Activated CD8-positive, alpha-beta memory T cell treated with anti-CD3 and anti-CD28 coated beads, Interleukin-2, amount 50 U/mL, for 4 hours (primary cell): ENCODE results near the gene CNTNAP2.
"Not testable (repeated sequence)": the region's sequence is repeated elsewhere in the genome, so short reads cannot be mapped to it uniquely, and the experiment has no call there.

Experiments
- DNase-seq: peaks from one replicate; pipeline ENCODE4 v3.0.0-alpha.2; 2020

CNTNAP2 gene

GRCh38 chr7:146172112-146172511, 55.5 kb downstream of the CNTNAP2 start:
- no peak for DNase-seq

DNA sequence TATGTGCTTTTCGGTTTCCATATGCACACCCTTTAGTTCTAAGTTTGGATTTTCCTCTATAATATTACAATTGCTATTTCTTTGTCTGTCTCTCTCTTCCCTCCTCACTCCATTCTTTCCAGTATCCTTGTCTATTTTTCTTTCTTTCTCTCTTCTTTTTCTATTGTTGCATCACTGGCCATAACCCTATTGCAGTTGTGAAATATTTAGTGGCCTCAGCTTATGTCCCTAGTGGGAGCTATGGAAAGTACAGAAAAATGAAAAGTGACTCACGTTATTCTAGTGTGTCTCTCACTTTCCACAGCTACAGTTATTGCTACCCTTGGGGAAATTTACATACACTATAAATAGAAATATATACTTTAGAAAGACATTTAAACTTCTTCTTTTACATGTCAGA, 59.1 kb downstream of the CNTNAP2 start:
- DNase-seq = no peak

DNA sequence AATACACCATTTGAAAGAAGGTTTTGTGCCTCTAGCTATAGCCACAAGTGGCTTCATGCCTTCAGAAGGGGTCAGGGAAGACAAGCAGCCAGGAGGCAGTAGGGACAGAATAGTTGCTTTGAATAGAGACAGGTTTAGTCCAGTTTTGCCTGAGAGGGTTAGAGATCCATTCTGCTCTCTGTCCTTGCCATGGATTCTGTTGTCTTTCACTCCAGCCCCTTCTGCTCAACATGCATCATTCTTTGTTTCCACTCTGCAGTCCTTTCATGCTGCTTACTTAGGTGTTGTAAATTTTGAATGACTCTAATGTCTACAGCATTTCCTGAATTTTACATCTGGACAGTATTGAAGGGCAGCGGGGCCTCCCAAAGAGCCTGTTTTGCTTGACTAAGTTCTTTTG, 60.3 kb downstream of the CNTNAP2 start:
- DNase-seq = no peak

- no peak for DNase-seq
Measured at GRCh38 chr7:146177301-146177700, 60.7 kb downstream of the CNTNAP2 start.

- DNase-seq = no peak
Measured at GRCh38 chr7:146185844-146186243, 69.2 kb downstream of the CNTNAP2 start.

DNA sequence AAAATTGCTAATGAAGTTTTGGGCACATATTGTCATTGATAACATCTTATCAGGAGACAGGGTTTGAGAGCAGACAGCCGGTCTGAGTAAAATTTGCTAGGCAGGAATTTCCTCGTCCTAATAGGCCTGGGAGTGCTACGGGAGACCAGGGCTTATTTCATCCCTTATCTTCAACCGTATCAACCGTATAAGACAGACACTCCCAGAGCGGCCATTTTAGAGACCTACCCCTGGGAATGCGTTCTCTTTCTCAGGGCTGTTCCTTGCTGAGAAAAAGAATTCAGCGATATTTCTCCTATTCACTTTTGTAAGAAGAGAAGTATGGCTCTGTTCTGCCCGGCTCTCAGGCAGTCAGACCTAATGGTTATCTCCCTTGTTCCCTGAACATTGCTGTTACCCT, 74.8 kb downstream of the CNTNAP2 start:
- DNase-seq = not testable (repeated sequence)

GRCh38 chr7:146201945-146202344, 85.3 kb downstream of the CNTNAP2 start:
- DNase-seq = no peak

GRCh38 chr7:146206270-146206669, 89.7 kb downstream of the CNTNAP2 start:
- no peak for DNase-seq

DNA sequence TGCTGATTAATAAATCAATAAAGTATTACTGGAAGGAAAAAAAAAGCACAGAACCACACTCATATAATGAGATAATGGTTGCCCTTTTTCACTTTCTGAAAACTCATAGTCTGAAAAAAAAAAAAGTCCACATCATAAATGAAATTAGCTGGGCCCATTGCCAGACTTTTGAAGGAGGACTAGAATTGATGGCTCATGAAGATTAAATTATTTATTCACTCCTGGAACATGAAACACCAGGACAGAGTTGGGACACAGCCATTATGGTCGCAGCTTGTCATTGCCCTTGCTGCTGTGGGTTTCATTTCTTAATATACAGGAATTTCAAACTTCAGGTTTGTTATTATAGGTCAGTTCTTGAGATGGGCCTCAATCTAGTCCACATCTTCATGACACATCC, 91.9 kb downstream of the CNTNAP2 start:
- DNase-seq = no peak

- no peak for DNase-seq
Measured at GRCh38 chr7:146214842-146215241, 98.2 kb downstream of the CNTNAP2 start.

DNA sequence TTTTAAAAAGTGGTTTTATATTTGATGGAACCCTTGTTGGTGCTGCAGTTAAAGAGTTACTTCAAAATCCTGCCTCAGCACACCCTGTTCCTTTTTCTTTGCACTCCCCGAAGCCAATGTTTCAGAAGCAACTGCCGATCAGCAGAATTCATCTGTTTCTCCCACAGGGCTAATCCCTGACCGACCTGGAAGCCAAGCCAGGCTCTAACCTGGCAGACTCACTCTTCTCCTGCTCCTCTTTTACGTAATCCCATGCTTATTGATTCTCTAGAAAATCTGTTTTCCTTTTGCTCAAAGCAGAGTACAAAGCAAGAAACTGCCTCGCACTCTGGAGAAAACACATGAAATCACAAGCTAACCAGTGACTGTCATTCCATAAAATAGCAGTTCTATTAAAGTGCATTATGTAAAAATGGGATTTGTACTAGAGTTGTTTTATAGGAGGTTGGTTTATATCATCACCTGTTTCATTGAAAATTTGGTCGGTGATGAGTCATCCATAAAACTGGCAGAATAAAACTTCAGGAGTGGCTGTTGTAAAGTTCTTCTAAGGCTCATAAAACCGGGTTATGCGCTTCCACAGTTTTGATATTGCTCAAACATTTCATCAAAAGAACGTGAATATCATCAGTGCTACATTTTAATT, 99.9 kb downstream of the CNTNAP2 start:
- no peak for DNase-seq

GRCh38 chr7:146223851-146224250, 107.2 kb downstream of the CNTNAP2 start:
- no peak for DNase-seq

DNA sequence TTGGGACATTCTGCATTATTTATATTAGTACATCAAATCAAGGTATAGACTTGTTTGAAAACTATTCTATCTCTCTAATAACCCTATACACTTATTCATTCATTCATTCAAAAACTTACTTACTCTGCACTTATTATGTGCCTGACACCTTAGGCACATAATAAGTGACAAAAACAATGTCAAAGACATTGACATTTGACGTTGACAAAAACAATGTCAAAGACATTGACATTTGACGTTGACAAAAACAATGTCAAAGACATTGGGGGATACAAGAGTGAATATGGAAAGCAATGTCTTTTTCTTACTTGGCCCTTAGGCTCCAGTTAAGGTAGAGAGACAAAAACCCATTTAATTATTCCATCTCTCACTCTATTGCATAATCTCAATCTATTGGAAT, 116.0 kb downstream of the CNTNAP2 start:
- no peak for DNase-seq

DNA sequence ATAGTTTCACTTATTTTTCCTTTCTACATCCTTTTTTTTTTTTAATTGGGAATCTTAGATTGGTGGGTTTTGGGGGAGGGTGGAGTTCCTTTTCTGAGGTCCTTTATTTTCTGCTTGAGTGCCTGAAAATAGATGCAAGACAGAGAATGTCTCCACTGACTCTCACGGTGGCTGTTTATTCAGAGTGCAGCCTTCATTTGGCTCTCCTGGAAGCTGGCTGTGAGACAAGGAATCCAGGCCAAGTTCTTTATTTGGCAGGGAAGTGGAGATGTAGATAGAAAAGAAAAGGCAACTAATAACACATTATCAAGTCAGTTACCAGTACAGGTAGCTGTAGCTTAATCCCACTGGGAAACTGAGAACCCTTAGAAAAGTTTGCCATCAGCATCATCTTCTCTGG, 118.6 kb downstream of the CNTNAP2 start:
- DNase-seq = no peak

DNA sequence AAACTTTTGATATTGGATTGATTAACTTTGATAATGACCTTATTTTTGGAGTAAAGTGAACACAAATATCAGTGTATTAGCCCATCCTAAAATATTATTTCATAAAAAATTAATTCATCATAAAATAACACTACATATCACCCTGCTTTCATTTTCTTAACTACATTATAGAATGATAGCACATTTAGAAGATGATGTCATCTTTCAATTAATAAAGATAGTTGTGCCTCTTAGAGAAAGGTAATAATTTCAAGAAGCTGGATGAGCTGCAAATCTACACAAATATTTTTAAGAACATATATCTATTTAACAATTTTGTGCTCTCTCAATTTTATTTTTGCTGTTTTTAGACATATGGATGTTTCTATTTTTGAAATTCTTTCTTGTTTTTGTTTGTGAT, 126.1 kb downstream of the CNTNAP2 start:
- DNase-seq = no peak

GRCh38 chr7:146247991-146248390, 131.4 kb downstream of the CNTNAP2 start:
- DNase-seq = not testable (repeated sequence)

DNA sequence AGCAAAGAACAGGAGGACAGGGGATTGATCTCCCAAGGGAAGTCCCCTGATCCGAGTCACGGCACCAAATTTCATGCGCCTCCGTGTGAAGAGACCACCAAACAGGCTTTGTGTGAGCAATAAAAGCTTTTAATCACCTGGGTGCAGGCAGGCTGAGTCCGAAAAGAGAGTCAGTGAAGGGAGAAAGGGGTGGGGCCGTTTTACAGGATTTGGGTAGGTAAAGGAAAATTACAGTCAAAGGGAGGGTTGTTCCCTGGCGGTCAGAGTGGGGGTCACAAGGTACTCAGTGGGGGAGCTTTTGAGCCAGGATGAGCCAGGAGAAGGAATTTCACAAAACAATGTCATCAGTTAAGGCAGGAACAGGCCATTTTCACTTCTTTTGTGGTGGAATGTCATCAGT, 132.1 kb downstream of the CNTNAP2 start:
- not testable (repeated sequence) for DNase-seq

DNA sequence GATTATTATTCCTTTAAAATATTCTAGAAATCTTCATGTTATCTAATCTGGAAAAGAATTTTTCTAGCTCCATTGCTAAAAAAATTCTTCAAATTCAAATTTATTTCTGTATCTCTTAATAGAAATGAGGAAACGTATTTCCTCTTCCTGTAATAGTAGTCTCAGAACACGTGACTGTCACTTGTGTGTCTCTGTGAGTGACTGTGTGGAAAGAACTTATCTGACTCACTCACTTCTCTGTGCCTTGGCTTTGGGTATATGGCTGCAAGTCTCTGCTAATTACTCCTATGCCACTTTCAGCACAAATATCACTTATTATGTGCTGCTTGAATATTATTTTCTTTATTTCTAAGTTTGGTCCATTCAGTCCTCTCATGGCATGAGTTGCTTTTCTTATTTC, 132.7 kb downstream of the CNTNAP2 start:
- no peak for DNase-seq

- DNase-seq = no peak
Measured at GRCh38 chr7:146255609-146256008, 139.0 kb downstream of the CNTNAP2 start.

- no peak for DNase-seq
Measured at GRCh38 chr7:146262527-146262926, 145.9 kb downstream of the CNTNAP2 start.

GRCh38 chr7:146276888-146277287, 160.3 kb downstream of the CNTNAP2 start:
- DNase-seq = no peak

GRCh38 chr7:146285418-146285817, 168.8 kb downstream of the CNTNAP2 start:
- DNase-seq = no peak

GRCh38 chr7:146290746-146291145, 174.1 kb downstream of the CNTNAP2 start:
- no peak for DNase-seq

GRCh38 chr7:146291900-146292299, 175.3 kb downstream of the CNTNAP2 start:
- DNase-seq = no peak

- no peak for DNase-seq
Measured at GRCh38 chr7:146296028-146296427, 179.4 kb downstream of the CNTNAP2 start.

- no peak for DNase-seq
Measured at GRCh38 chr7:146314962-146315361, 198.4 kb downstream of the CNTNAP2 start.
